ENCODE data around the gene NRXN3.

GRCh38 chr14:78947681-78948080 lies 777.5 kb downstream of the NRXN3 start:
- TF ChIP-seq GATA2 (IDR thresholded peaks at IDR 0.05; ENCODE audit: low read depth, low read length) = no peak
- TF ChIP-seq GATA3 (IDR thresholded peaks at IDR 0.05; ENCODE audit: low read depth, low read length) = no peak

All from SH-SY5Y (cell line).